Measurements from ENCODE around the gene TMEM151B.

Gene TMEM151B

GRCh38 chr6:44275749-44276648 lies 5.7 kb downstream of the TMEM151B start:
- DNase-seq (ENCODE audit: low spot score in 2 of 2), result no peak
- Mint-ChIP-seq H3K27me3 (peaks cover 81% of the 10 kb centered on the region), H3K4me3 (no peak overlapping the region)

DNA sequence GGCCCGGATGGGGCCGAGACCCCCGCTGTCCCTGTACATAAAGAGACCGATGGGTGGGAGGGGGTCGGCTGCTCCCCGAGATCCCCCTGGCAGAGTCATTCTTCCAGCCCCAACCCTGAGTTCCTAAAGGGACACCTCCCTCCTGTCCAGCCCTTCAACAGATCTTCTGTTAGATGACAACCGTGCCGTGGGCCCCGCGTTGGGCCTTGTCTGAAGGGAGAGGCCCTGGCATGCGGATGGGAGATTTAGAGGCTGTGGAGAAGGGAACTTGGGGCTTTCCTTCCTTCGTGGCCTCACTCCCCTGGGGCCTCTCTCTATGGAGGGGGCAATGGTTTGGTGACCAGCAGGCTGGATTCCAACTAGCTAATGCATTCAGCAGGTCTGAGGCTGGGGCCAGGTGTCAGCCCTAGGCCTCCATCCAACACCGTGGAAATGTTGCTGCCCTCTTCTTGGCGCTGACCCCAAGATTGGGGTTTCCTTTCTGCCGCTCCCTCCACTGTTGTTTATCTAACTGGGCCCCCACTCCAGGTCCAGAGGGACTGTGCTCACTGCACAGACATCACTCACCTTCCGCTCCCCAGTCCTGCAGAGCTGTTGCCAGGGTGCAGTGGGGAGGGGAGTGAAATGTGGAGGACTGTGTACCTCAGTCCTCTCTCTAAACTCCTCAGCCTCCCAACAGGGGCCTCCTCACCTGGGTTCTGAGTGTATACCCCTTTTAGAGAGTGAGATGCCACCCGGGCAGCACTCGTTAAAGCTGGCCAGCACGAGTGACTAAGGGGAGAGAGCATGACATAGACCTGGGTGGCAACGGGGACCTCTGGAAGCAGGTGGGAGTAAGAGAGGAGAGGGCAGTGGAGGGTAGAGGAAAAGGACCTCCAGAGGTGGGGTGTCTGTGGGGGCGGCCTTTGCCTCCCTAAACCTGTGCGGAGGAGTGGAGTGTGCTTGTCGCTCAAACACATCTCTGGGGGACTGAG lies 6.7 kb downstream of the TMEM151B start:
- H3K4me3 Mint-ChIP-seq, result no peak overlapping the region
- DNase-seq (ENCODE audit: low spot score in 2 of 2) (no peak), ATAC-seq (replicated peaks; ENCODE audit: extremely low read depth, poor library complexity, severe bottlenecking) (no peak)
- no peaks in the 10 kb centered on the region for H3K4me1 Mint-ChIP-seq
- H3K27ac Mint-ChIP-seq (ENCODE audit: low read depth), result no peak overlapping the region
- H3K36me3 Mint-ChIP-seq (ENCODE audit: insufficient read depth), result peaks cover 5% of the 10 kb centered on the region
- H3K27me3 Mint-ChIP-seq, result peaks cover 75% of the 10 kb centered on the region
- H3K9me3 Mint-ChIP-seq, result no peaks in the 10 kb centered on the region

More at GRCh38 chr6:44275749-44276648, 5.7 kb downstream of the TMEM151B start:
- peaks cover 3% of the 10 kb centered on the region for H3K4me1 Mint-ChIP-seq
- peaks cover 5% of the 10 kb centered on the region for H3K36me3 Mint-ChIP-seq (ENCODE audit: insufficient read depth)
- H3K27ac Mint-ChIP-seq (ENCODE audit: low read depth), result no peak overlapping the region
- H3K9me3 Mint-ChIP-seq, result no peaks in the 10 kb centered on the region
- ATAC-seq (replicated peaks; ENCODE audit: extremely low read depth, poor library complexity, severe bottlenecking), result peak; percentile 59

DNA sequence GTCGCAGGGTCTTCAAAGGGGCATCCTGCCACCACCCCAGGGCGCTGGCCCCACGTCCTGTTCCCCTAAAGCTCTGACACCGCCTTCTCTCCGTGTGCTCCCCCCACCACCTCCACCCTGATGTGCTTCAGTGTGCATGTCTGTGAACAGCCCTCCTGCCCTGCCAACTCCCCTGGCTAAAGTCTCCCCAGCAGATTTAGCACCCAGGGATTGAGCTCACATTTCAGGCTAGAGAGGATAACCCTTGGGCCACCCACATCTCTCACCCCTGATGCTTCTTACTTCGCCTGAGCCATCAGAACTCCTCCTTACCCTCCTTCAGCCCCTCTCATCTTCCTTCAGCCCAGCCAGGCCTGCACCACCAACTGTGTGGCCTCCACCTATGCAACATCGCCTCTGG lies 7.5 kb downstream of the TMEM151B start:
- Mint-ChIP-seq H3K36me3 (ENCODE audit: insufficient read depth) (peaks cover 5% of the 10 kb centered on the region), H3K27me3 (peaks cover 66% of the 10 kb centered on the region), H3K4me3 (no peak overlapping the region), H3K27ac (ENCODE audit: low read depth) (no peak overlapping the region), H3K4me1 (no peaks in the 10 kb centered on the region), H3K9me3 (no peaks in the 10 kb centered on the region)
- no peak for DNase-seq (ENCODE audit: low spot score in 2 of 2)
- ATAC-seq (replicated peaks; ENCODE audit: extremely low read depth, poor library complexity, severe bottlenecking), result no peak

DNA sequence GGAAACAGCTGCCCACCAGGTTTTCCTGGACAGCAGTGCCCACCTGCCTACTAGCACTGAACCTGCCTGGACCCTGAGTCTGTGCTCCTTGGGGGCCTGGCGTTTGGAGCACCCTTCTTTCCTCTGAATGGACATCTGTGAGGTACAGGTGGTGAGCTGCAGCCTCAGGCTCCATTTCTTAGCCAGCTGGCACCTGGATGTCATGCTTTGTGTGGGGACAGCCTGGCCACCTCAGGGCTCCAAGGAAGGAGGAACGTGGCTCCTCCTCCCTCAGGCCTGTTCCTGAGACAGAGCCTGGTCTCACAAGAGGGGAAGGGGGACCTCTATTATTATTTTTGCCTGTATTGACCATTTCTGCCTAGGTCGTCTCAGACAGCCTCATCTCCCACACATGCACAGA lies 8.1 kb downstream of the TMEM151B start:
- H3K27me3 Mint-ChIP-seq, result peaks cover 66% of the 10 kb centered on the region
- no peaks in the 10 kb centered on the region for H3K4me1 Mint-ChIP-seq
- peaks cover 5% of the 10 kb centered on the region for H3K36me3 Mint-ChIP-seq (ENCODE audit: insufficient read depth)
- no peaks in the 10 kb centered on the region for H3K9me3 Mint-ChIP-seq
- no peak overlapping the region for H3K27ac Mint-ChIP-seq (ENCODE audit: low read depth)
- H3K4me3 Mint-ChIP-seq, result no peak overlapping the region
- ATAC-seq (replicated peaks; ENCODE audit: extremely low read depth, poor library complexity, severe bottlenecking) (no peak), DNase-seq (ENCODE audit: low spot score in 2 of 2) (no peak)

DNA sequence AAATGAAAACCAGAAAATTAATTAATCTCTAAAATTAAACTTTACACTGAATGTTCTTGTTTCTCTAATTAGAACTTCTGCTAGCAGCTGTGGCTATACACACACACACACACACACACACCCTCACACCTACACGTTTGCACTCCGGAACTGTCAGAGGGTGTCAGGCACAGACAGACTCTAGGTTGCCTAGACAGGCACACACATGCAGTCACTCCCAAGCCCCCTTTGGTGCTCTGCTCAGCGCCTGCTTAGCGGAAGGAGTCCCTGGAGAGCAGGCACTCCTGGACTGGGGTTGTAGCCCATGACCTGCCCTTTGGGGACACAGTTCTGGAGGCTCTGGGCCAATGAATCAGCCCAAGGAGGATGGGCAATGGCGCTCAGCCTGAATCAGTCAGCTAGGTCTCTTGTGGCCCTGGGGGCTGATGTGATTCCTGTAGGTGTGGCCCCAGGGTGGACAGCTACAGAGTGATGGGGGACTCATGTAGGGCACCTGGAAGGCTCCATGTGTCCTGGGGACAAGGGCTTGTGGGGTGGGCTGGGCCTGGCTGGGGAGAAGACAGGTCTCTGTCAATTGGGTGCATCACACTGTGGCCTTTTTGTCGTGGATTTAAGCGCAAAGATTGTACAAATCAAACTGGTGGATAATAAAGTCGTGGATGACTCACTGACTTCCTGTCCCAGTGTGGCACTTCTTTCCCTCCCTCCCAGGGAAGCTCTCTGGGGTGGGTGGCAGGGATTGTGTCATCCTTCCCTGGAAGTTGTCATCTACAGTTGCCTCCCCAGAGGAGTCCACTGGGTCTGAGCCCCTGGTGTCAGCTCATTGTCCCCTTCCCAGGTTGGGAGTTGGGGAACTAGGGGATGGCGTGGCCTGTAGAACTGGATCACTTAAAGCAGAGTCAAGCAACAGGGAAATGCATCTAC lies 8.8 kb downstream of the TMEM151B start:
- Mint-ChIP-seq H3K36me3 (ENCODE audit: insufficient read depth) (peaks cover 5% of the 10 kb centered on the region), H3K9me3 (no peaks in the 10 kb centered on the region), H3K27ac (ENCODE audit: low read depth) (no peak overlapping the region), H3K27me3 (peaks cover 66% of the 10 kb centered on the region), H3K4me1 (no peaks in the 10 kb centered on the region), H3K4me3 (no peak overlapping the region)
- DNase-seq (ENCODE audit: low spot score in 2 of 2) (no peak), ATAC-seq (replicated peaks; ENCODE audit: extremely low read depth, poor library complexity, severe bottlenecking) (no peak)

- Mint-ChIP-seq H3K36me3 (ENCODE audit: insufficient read depth) (peaks cover 3% of the 10 kb centered on the region), H3K4me3 (no peak overlapping the region), H3K9me3 (no peaks in the 10 kb centered on the region), H3K27me3 (peaks cover 72% of the 10 kb centered on the region), H3K27ac (ENCODE audit: low read depth) (no peak overlapping the region), H3K4me1 (no peaks in the 10 kb centered on the region)
- no peak for DNase-seq (ENCODE audit: low spot score in 2 of 2)
- ATAC-seq (replicated peaks; ENCODE audit: extremely low read depth, poor library complexity, severe bottlenecking), result no peak
Observed at GRCh38 chr6:44284121-44284520, 13.9 kb downstream of the TMEM151B start.

- H3K9me3 Mint-ChIP-seq, result no peaks in the 10 kb centered on the region
- ATAC-seq (replicated peaks; ENCODE audit: extremely low read depth, poor library complexity, severe bottlenecking), result no peak
- H3K4me3 Mint-ChIP-seq, result no peak overlapping the region
- peaks cover 3% of the 10 kb centered on the region for H3K36me3 Mint-ChIP-seq (ENCODE audit: insufficient read depth)
- H3K4me1 Mint-ChIP-seq, result no peaks in the 10 kb centered on the region
- DNase-seq (ENCODE audit: low spot score in 2 of 2), result no peak
- H3K27me3 Mint-ChIP-seq, result peaks cover 72% of the 10 kb centered on the region
- no peak overlapping the region for H3K27ac Mint-ChIP-seq (ENCODE audit: low read depth)
Observed at GRCh38 chr6:44284867-44285266, 14.6 kb downstream of the TMEM151B start.

DNA sequence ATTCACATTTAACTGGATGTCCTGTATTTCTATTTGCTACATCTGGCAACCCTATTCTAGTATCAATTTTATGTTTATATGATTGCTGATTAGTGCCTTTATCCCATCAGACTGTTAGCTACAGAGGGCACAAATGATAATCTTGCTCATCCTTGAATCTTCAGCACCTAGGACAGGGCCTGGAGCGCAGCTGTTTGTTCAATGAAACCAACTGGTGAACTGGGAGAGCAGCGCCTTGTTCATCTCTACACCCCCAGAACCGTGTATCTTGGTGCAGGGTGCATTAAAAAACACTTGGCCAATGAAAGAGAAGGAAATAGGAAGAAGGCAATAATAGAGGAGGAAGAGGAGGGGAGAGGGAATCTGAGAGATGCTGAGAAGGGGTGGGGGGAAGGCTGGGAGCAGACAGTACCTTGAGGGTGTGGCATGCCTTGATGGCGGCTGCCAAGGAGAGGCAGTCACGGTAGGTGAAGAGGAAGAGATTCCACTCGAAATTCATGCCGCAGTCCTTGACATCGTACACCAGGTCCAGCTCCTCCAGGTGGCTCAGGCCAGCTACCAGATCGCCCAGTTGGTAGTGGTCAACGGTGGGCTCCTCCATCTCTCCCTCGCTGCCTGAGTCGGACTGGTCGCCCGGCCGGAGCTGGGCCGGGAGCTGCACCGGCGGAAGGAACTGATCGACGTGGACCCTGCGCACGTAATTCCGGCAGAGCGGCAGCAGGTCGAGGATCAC lies 15.5 kb downstream of the TMEM151B start:
- peaks cover 1% of the 10 kb centered on the region for H3K36me3 Mint-ChIP-seq (ENCODE audit: insufficient read depth)
- no peak overlapping the region for H3K4me3 Mint-ChIP-seq

DNA sequence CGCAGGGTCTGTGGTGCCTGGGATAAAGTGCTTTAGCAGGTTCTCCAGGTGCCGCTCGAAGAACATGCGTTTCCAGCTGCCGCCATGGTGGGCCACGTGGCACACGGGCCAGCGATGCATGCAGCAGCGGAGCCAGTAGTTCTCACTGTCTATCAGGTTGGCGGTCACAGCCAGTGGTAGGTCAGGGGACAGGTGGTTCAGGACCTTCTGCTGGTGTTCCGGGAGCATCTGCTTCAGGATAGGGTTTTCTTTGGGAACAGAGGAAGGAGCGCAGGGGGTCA lies 16.0 kb downstream of the TMEM151B start:
- H3K36me3 Mint-ChIP-seq (ENCODE audit: insufficient read depth), result no peaks in the 10 kb centered on the region

More for the DNA sequence above, 15.5 kb downstream of the TMEM151B start:
- no peak for ATAC-seq (replicated peaks; ENCODE audit: extremely low read depth, poor library complexity, severe bottlenecking)
- Mint-ChIP-seq H3K9me3 (no peaks in the 10 kb centered on the region), H3K27ac (ENCODE audit: low read depth) (no peak overlapping the region), H3K4me1 (no peaks in the 10 kb centered on the region), H3K27me3 (peaks cover 75% of the 10 kb centered on the region)
- no peak for DNase-seq (ENCODE audit: low spot score in 2 of 2)

GRCh38 chr6:44286747-44287146 lies 16.5 kb downstream of the TMEM151B start:
- no peak for ATAC-seq (replicated peaks; ENCODE audit: extremely low read depth, poor library complexity, severe bottlenecking)
- Mint-ChIP-seq H3K27ac (ENCODE audit: low read depth) (no peak overlapping the region), H3K9me3 (no peaks in the 10 kb centered on the region), H3K4me1 (no peaks in the 10 kb centered on the region), H3K27me3 (peaks cover 80% of the 10 kb centered on the region), H3K4me3 (no peak overlapping the region), H3K36me3 (ENCODE audit: insufficient read depth) (no peaks in the 10 kb centered on the region)
- DNase-seq (ENCODE audit: low spot score in 2 of 2), result no peak

More for the DNA sequence above, 16.0 kb downstream of the TMEM151B start:
- Mint-ChIP-seq H3K9me3 (no peaks in the 10 kb centered on the region), H3K27ac (ENCODE audit: low read depth) (no peak overlapping the region), H3K4me1 (no peaks in the 10 kb centered on the region), H3K4me3 (no peak overlapping the region), H3K27me3 (peaks cover 75% of the 10 kb centered on the region)
- ATAC-seq (replicated peaks; ENCODE audit: extremely low read depth, poor library complexity, severe bottlenecking), result no peak
- DNase-seq (ENCODE audit: low spot score in 2 of 2), result no peak

DNA sequence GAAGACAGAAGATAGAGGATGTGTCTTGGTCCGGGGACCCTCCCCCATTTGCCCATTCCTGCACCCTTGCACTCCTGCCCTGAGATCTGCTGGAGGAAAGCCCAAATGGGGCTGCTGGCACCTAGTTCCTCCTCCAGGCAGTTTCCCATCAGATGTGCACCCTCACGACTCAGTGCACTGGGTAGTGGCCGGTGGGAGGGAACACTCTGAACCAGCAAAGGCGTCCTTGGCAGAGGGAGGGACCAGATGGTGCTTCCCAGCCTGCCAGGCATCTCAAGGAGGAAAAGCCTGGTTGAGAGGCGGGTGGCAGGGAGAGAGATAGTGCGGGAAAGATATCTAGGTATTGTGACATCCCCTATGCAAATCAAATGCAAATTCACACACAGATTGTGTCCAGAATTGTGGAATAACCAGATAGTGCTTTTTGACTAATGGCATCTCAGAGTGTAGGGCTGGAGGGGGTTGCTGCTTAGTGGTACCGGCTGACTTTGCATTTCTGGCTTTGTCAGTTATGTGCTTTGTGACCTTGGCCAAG lies 19.5 kb downstream of the TMEM151B start:
- ATAC-seq (replicated peaks; ENCODE audit: extremely low read depth, poor library complexity, severe bottlenecking) (no peak), DNase-seq (ENCODE audit: low spot score in 2 of 2) (no peak)
- no peaks in the 10 kb centered on the region for H3K9me3 Mint-ChIP-seq
- H3K27ac Mint-ChIP-seq (ENCODE audit: low read depth), result no peak overlapping the region
- no peaks in the 10 kb centered on the region for H3K4me1 Mint-ChIP-seq
- H3K4me3 Mint-ChIP-seq, result no peak overlapping the region
- H3K27me3 Mint-ChIP-seq, result peaks cover 91% of the 10 kb centered on the region
- peaks cover 2% of the 10 kb centered on the region for H3K36me3 Mint-ChIP-seq (ENCODE audit: insufficient read depth)
